Fibroblast of lung (primary cell): Measurements from ENCODE around the gene ADRM1. TPM values are rescaled to one million over a fixed set of nuclear protein-coding genes. Genes with fewer than 3 reads are reported as not detected.

ENCODE experiments used
- DNase-seq, 2 donors: peaks; one replicate each; pipeline versions ENCODE4 v3.0.0 to v3.0.0-alpha.2; 2010; ENCODE audit warnings: low read depth in 2 of 2
- H2AFZ ChIP-seq: 2 replicates; pipeline ENCODE4 v1.5.1; 2012; ENCODE audit warnings: low read length, control low read depth, inconsistent platforms
- H3K27ac ChIP-seq: 2 replicates; pipeline ENCODE4 v1.5.1; 2011; ENCODE audit warnings: low read length, control low read depth; ENCODE audit not compliant: insufficient read depth
- H3K27me3 ChIP-seq: 2 replicates; pipeline ENCODE4 v1.5.1; 2011; ENCODE audit warnings: mild to moderate bottlenecking, low read length; ENCODE audit not compliant: control insufficient read depth, insufficient read depth
- H3K36me3 ChIP-seq: 2 replicates; pipeline ENCODE4 v1.5.1; 2011; ENCODE audit warnings: low read length; ENCODE audit not compliant: control insufficient read depth, insufficient read depth
- H3K4me1 ChIP-seq: 2 replicates; pipeline ENCODE4 v1.5.1; 2011; ENCODE audit warnings: low read length; ENCODE audit not compliant: control insufficient read depth, insufficient read depth; ENCODE audit errors: extremely low read depth
- H3K4me2 ChIP-seq: 2 replicates; pipeline ENCODE4 v1.5.1; 2011; ENCODE audit warnings: low read length, control low read depth; ENCODE audit not compliant: insufficient read depth; ENCODE audit errors: extremely low read depth
- H3K4me3 ChIP-seq, 4 experiments: fragments of 200-600 bp in 1 of 4; sonication (generic) in 1 of 4; replicated peaks in 1 of 4; 2 replicates each; pipeline ENCODE4 v1.5.1; 2011 to 2016; ENCODE audit warnings: low read length in 4 of 4, low read depth in 3 of 4, mild to moderate bottlenecking in 3 of 4, control low read depth in 2 of 4, inconsistent platforms in 1 of 4, mixed read lengths in 1 of 4; ENCODE audit not compliant: insufficient read depth in 1 of 4; ENCODE audit errors: control extremely low read depth in 1 of 4
- H3K79me2 ChIP-seq: 2 replicates; pipeline ENCODE4 v1.5.1; 2012; ENCODE audit warnings: mild to moderate bottlenecking, low read length, inconsistent platforms; ENCODE audit not compliant: control insufficient read depth, insufficient read depth
- H3K9ac ChIP-seq: 2 replicates; pipeline ENCODE4 v1.5.1; 2011; ENCODE audit warnings: mild to moderate bottlenecking, low read length, control low read depth; ENCODE audit not compliant: insufficient read depth
- H3K9me3 ChIP-seq: 2 replicates; pipeline ENCODE4 v1.5.1; 2012; ENCODE audit warnings: low read depth, low read length; ENCODE audit not compliant: control insufficient read depth, insufficient read depth
- H4K20me1 ChIP-seq: 2 replicates; pipeline ENCODE4 v1.5.1; 2011; ENCODE audit warnings: low read length; ENCODE audit not compliant: control insufficient read depth, insufficient read depth; ENCODE audit errors: extremely low read depth
- EZH2 ChIP-seq: IDR thresholded peaks from 2 replicates; pipeline ENCODE4 v1.5.1; 2012; ENCODE audit warnings: low read length, control low read depth, mild to moderate bottlenecking; ENCODE audit errors: missing control alignments
- polyA plus RNA-seq, 2 donors: library from polyadenylated mRNA; depleted of rRNA in 1 of 2; stranded (reverse) in 1 of 2; unstranded in 1 of 2; fragments of >200 nt; gene quantifications; 2 replicates each; pipeline ENCODE4 v1.2.1, GENCODE V29; 2011 to 2012; ENCODE audit warnings: missing spikeins in 1 of 2
- total RNA-seq: library from RNA; depleted of rRNA; stranded (reverse); fragments of >200 nt; gene quantifications from 2 replicates; pipeline ENCODE4 v1.2.1, GENCODE V29; 2014
- TF ChIP-seq, protein P1 (sequence below), 2 donors: IDR thresholded peaks in 1 of 2; conservative IDR thresholded peaks in 1 of 2; 1 replicate in 1 of 2; 2 replicates in 1 of 2; pipeline ENCODE4 v1.5.1; 2011 to 2012; ENCODE audit warnings: low read length in 2 of 2, control low read depth in 1 of 2, inconsistent platforms in 1 of 2, low read depth in 1 of 2, mild to moderate bottlenecking in 1 of 2

ADRM1 gene
- total and polyA plus RNA-seq, 2 donors (not counting 1 experiment from before 2014, with no cell fraction given), result 41.2 to 71.3 TPM

DNA sequence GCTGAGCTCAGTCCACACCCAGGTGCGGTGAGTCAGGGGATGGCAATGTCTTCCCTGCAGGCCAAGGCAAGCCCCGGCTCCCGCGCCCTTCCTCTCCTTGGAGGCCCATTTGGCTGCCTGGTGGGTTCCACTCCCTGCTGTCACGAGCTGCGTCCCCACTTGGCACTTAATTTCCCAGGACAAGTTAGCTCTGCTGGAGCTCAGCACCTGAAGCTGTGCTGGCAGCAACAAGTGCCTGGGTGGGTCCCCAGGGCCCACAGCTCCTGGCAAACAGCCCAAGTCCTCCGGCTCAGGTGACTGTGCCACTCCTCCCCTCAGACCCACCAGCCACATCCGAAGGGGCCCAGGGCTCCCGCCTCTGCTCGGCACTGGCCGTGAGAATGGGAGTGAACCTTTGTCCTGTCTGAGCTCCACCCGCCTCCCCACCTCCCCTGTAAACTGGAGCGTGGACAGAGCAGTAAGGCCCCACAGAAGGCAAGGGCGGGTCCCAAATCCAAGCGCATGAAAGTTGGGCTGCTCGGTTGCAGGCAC, 47.4 kb downstream of the ADRM1 start:
- Histone ChIP-seq H3K36me3 (peaks cover 20% of the 10 kb centered on the region), H3K79me2 (peaks cover 3% of the 10 kb centered on the region), H3K4me2 (no peak overlapping the region), H3K9me3 (no peaks in the 10 kb centered on the region), H4K20me1 (no peaks in the 10 kb centered on the region), H3K4me1 (peaks cover under 1% of the 10 kb centered on the region), H3K27ac (peak overlapping the region; percentile 8), H2AFZ (no peak overlapping the region), H3K9ac (no peak overlapping the region), H3K4me3 (no peak overlapping the region), H3K27me3 (no peaks in the 10 kb centered on the region)
- TF ChIP-seq, protein P1, sequence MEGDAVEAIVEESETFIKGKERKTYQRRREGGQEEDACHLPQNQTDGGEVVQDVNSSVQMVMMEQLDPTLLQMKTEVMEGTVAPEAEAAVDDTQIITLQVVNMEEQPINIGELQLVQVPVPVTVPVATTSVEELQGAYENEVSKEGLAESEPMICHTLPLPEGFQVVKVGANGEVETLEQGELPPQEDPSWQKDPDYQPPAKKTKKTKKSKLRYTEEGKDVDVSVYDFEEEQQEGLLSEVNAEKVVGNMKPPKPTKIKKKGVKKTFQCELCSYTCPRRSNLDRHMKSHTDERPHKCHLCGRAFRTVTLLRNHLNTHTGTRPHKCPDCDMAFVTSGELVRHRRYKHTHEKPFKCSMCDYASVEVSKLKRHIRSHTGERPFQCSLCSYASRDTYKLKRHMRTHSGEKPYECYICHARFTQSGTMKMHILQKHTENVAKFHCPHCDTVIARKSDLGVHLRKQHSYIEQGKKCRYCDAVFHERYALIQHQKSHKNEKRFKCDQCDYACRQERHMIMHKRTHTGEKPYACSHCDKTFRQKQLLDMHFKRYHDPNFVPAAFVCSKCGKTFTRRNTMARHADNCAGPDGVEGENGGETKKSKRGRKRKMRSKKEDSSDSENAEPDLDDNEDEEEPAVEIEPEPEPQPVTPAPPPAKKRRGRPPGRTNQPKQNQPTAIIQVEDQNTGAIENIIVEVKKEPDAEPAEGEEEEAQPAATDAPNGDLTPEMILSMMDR (conservative IDR thresholded peaks at IDR 0.05 in 1 of 2, IDR thresholded peaks at IDR 0.05 in 1 of 2; ENCODE audit: low read depth in 1 of 2, low read length in 2 of 2), result no peak
- no peak for TF ChIP-seq EZH2
- peak in 1 of 2 donors; percentile 47 for DNase-seq

DNA sequence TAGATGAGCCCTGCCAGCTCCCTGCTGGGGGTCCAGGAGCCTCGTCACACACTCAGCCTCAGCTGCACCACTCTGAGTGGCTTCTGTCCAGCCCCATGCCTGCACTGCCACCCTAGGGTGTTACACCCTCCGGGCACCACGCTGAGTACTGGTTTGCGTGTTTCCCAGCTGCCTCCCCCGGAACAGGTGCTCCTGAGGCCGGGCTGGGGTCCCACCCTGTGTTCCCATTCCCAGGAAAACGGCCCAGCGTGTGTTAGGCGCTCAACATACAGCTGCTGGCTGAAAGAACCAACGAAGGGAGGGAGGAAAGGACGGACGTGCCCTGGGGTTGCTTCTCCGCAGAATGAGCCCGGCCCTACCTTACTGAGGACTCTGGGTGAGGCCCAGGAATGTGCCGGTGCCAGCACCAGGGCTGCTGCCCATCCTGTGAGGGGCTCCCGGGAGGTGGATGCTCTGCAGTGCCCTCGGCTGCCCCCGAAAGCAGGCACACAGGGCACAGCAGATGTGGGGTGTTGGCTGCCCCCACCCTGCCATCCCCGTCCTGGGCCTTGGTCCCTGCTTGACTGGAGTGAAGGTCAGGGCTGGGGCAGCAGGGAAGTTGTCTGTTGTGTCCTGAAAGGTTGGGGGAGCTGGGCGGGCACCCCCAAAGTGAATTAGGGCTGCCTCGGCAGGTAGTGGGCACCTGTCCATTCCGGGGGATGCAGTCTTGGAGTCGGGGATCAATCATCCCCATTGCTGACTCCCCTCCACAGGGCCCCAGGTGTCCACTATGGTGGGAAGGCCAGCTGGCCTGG, 48.0 kb downstream of the ADRM1 start:
- H3K27me3 ChIP-seq, result no peaks in the 10 kb centered on the region
- TF ChIP-seq, protein P1 (conservative IDR thresholded peaks at IDR 0.05 in 1 of 2, IDR thresholded peaks at IDR 0.05 in 1 of 2; ENCODE audit: low read depth in 1 of 2, low read length in 2 of 2), result no peak
- no peak for TF ChIP-seq EZH2
- H4K20me1 ChIP-seq, result no peaks in the 10 kb centered on the region
- H3K9ac ChIP-seq, result no peak overlapping the region
- no peak overlapping the region for H3K4me3 ChIP-seq
- no peak overlapping the region for H3K27ac ChIP-seq
- no peak for DNase-seq
- H3K79me2 ChIP-seq, result peaks cover 4% of the 10 kb centered on the region
- H3K4me1 ChIP-seq, result peaks cover 7% of the 10 kb centered on the region
- H2AFZ ChIP-seq, result no peak overlapping the region
- H3K36me3 ChIP-seq, result peaks cover 18% of the 10 kb centered on the region
- no peak overlapping the region for H3K4me2 ChIP-seq
- H3K9me3 ChIP-seq, result no peaks in the 10 kb centered on the region

DNA sequence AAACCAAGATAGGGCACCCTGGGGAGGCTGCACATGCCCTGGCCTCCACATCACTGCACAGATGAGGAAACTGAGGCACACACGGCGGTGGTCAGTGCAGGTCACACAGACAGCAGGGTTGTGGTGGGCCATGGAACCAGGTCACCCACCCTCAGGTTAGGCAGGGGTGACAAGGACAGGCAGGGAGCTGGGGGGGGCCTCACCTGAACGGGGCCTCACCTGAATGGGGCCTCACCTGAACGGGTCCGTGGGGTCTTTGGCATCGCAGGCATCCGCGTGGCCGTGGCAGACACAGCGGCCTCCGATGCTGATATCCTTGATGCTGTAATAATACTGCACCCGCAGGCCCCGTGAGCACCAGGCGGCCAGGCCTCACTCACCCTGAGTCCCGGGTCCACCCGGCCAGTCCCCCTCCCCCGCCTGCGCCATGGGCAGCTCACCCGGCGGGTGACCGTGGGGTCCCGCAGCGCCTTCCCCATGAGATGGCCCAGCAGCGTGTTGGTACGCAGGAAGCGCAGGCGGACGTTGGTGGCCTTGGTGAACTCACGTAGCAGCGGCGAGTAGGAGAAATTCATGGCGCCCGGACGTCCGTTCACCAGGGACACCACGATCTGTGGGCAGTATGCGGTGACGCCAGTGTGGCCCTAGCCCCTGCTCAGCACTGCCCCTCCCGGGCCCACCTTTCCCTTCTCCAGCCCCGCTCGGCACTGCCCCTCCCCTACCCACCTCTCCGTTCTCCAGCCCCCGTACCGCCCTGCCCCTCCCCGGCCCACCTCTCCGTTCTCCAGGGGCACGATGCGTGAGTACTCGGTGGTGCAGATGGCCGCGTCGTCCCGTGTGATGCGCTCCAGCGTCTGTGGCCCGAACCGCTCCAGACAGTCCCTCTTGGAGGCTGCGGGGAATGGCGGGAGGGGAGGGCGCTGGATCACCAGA, 48.9 kb downstream of the ADRM1 start:
- TF ChIP-seq, protein P1 (conservative IDR thresholded peaks at IDR 0.05 in 1 of 2, IDR thresholded peaks at IDR 0.05 in 1 of 2; ENCODE audit: low read depth in 1 of 2, low read length in 2 of 2), result no peak
- no peak for TF ChIP-seq EZH2
- DNase-seq, result no peak
- Histone ChIP-seq H3K36me3 (peaks cover 14% of the 10 kb centered on the region), H3K4me1 (peaks cover 16% of the 10 kb centered on the region), H3K27ac (no peak overlapping the region), H2AFZ (no peak overlapping the region), H3K4me2 (no peak overlapping the region), H3K9ac (no peak overlapping the region), H3K9me3 (no peaks in the 10 kb centered on the region), H3K4me3 (no peak overlapping the region), H3K79me2 (peaks cover 4% of the 10 kb centered on the region), H4K20me1 (no peaks in the 10 kb centered on the region), H3K27me3 (no peaks in the 10 kb centered on the region)
